Endothelial cell of umbilical vein (primary cell): ENCODE measurements around the gene FBXL13. TPM values are rescaled to one million over a fixed set of nuclear protein-coding genes. Genes with fewer than 3 reads are reported as not detected.
"Not testable (repeated sequence)": the region's sequence is repeated elsewhere in the genome, so short reads cannot be mapped to it uniquely, and the experiment has no call there.

Experiments
- BruUV-seq: library from RNA; stranded (reverse); fragments of 400-500 nt; replicated peaks from 2 replicates; lab custom pipeline; 2021; lab: Mats Ljungman, UMichigan
- CTCF ChIA-PET: fragments of 300-600, 350-600 bp; sonication (Branson Sonifier 250); formaldehyde crosslinking; loops from one replicate; lab custom pipeline; 2021; ENCODE audit warnings: antibody characterized with exemption, inconsistent platforms; lab: Charles Lee
- POLR2A ChIA-PET: fragments of 300-600, 350-600 bp; sonication (Branson Sonifier 250); formaldehyde crosslinking; loops from one replicate; lab custom pipeline; 2021; ENCODE audit warnings: antibody characterized with exemption, inconsistent platforms; lab: Charles Lee
- DNase-seq: peaks from one replicate; pipeline ENCODE4 v3.0.0-alpha.2; 2011; ENCODE audit warnings: low read depth, low spot score
- FAIRE-seq: peaks from 2 replicates; lab custom pipeline; 2011; peaks lifted over from hg19 to GRCh38; lab: Jason Lieb, UNC
- H2AFZ ChIP-seq: 2 replicates; pipeline ENCODE4 v1.6.0; 2012; ENCODE audit warnings: low read depth, low read length, control low read depth, inconsistent platforms
- H3K27ac ChIP-seq: 2 replicates; pipeline ENCODE4 v1.5.1; 2011; ENCODE audit warnings: low read depth, mild to moderate bottlenecking, control low read depth, low read length, moderate library complexity; ENCODE audit not compliant: insufficient read depth
- H3K27me3 ChIP-seq, 2 experiments: 2 replicates each; pipeline versions ENCODE4 v1.6.0 to v1.6.1; 2011; ENCODE audit warnings: low read length in 2 of 2, mixed read lengths in 1 of 2; ENCODE audit not compliant: control insufficient read depth in 2 of 2, insufficient read depth in 2 of 2
- H3K36me3 ChIP-seq, 2 experiments: 2 replicates in 1 of 2; 3 replicates in 1 of 2; pipeline ENCODE4 v1.5.1; 2011; ENCODE audit warnings: low read length in 2 of 2, mild to moderate bottlenecking in 1 of 2, moderate library complexity in 1 of 2; ENCODE audit not compliant: control insufficient read depth in 2 of 2, insufficient read depth in 2 of 2; ENCODE audit errors: extremely low read depth in 1 of 2
- H3K4me1 ChIP-seq: 3 replicates; pipeline ENCODE4 v1.5.1; 2011; ENCODE audit warnings: mild to moderate bottlenecking, low read length; ENCODE audit not compliant: control insufficient read depth, insufficient read depth; ENCODE audit errors: extremely low read depth
- H3K4me2 ChIP-seq: 2 replicates; pipeline ENCODE4 v1.6.1; 2011; ENCODE audit warnings: low read length, control low read depth, mixed read lengths; ENCODE audit not compliant: insufficient read depth
- H3K4me3 ChIP-seq, 3 experiments: fragments of 200-600 bp in 1 of 3; sonication (generic), shearing (Covaris generic) in 1 of 3; replicated peaks in 1 of 3; 2 replicates each; pipeline ENCODE4 v1.5.1; 2011 to 2016; ENCODE audit warnings: control low read depth in 3 of 3, low read length in 3 of 3, mild to moderate bottlenecking in 2 of 3, inconsistent platforms in 1 of 3, low read depth in 1 of 3, moderate library complexity in 1 of 3; ENCODE audit not compliant: insufficient read depth in 1 of 3
- H3K79me2 ChIP-seq: 2 replicates; pipeline ENCODE4 v1.6.0; 2012; ENCODE audit warnings: low read length, inconsistent platforms; ENCODE audit not compliant: control insufficient read depth, insufficient read depth
- H3K9ac ChIP-seq: replicated peaks from 2 replicates; pipeline ENCODE3; 2011; ENCODE audit warnings: low read length, control low read depth; ENCODE audit not compliant: insufficient read depth; ENCODE audit errors: extremely low read depth
- H3K9me1 ChIP-seq: replicated peaks from 3 replicates; pipeline ENCODE4 v1.6.0; 2011; ENCODE audit warnings: mild to moderate bottlenecking, low read length; ENCODE audit not compliant: control insufficient read depth, insufficient read depth; ENCODE audit errors: extremely low read depth
- H3K9me3 ChIP-seq: replicated peaks from 2 replicates; pipeline ENCODE4 v1.5.1; 2012; ENCODE audit warnings: low read length, inconsistent platforms; ENCODE audit not compliant: control insufficient read depth, insufficient read depth
- H4K20me1 ChIP-seq: replicated peaks from 2 replicates; pipeline ENCODE3; 2011; ENCODE audit warnings: mild to moderate bottlenecking, low read length; ENCODE audit not compliant: control insufficient read depth, insufficient read depth; ENCODE audit errors: extremely low read depth
- CTCF ChIP-seq, 2 donors: IDR thresholded peaks; 1 replicate in 1 of 2; 2 replicates in 1 of 2; pipeline ENCODE4 v1.5.1; 2011; ENCODE audit warnings: low read length in 2 of 2, mild to moderate bottlenecking in 2 of 2, moderate library complexity in 2 of 2, control low read depth in 1 of 2, inconsistent platforms in 1 of 2, low read depth in 1 of 2; ENCODE audit not compliant: insufficient read depth in 1 of 2; ENCODE audit errors: extremely low read depth in 1 of 2
- EZH2 ChIP-seq: IDR thresholded peaks from 2 replicates; pipeline ENCODE4 v1.6.1; 2012; ENCODE audit warnings: borderline replicate concordance, low read depth, mild to moderate bottlenecking, moderate library complexity, low read length, inconsistent platforms; ENCODE audit not compliant: severe bottlenecking
- FOS ChIP-seq: IDR thresholded peaks from 2 replicates; pipeline ENCODE4 v1.6.1; 2011; ENCODE audit warnings: mild to moderate bottlenecking, low read length, moderate library complexity, borderline replicate concordance; ENCODE audit not compliant: insufficient read depth
- GATA2 ChIP-seq: IDR thresholded peaks from 2 replicates; pipeline ENCODE4 v1.7.0; 2011; ENCODE audit warnings: low read depth, mild to moderate bottlenecking, moderate library complexity, mixed read lengths, low read length; ENCODE audit not compliant: insufficient read length, insufficient read depth
- MAX ChIP-seq: IDR thresholded peaks from 2 replicates; pipeline ENCODE4 v1.6.1; 2011; ENCODE audit not compliant: insufficient read depth, insufficient read length
- dilution Hi-C: fragments of 300-500 bp; cut with MboI; formaldehyde crosslinking; loops from one replicate; pipeline ENCODE4 v1.15.0; 2019; ENCODE audit warnings: low sequenced_read_pairs; ENCODE audit not compliant: extremely low pct_ligation_motif_present
- intact Hi-C: fragments of 100-400 bp; cut with micrococcal nuclease; formaldehyde crosslinking; loops from one replicate; pipeline ENCODE4 v1.10.0; 2022
- polyA plus RNA-seq, 4 experiments: library from polyadenylated mRNA; depleted of rRNA in 3 of 4; stranded (reverse) in 3 of 4; unstranded in 1 of 4; fragments of >200 nt; gene quantifications; 2 replicates each; pipeline versions ENCODE4 v1.2.1 to v1.2.3, GENCODE V29; 2011 to 2012; ENCODE audit warnings: missing spikeins in 1 of 4
- total RNA-seq: library from RNA; stranded (reverse); gene quantifications from 2 replicates; pipeline ENCODE4 v1.2.3, GENCODE V29; 2021

The FBXL13 gene
- total and polyA plus RNA-seq, 2 donors (not counting 3 experiments of a cell fraction or from before 2014, with no cell fraction given): 3.9 to 4.6 TPM

- CTCF ChIA-PET: interaction anchor here (2.2 kb wide), 1 partner anchor 18 kb away, joined by 6 read pairs; no protein-coding TSS in a partner anchor
Measured at GRCh38 chr7:103079836-103080235, 5.2 kb upstream of the FBXL13 start.

GRCh38 chr7:103078226-103078625 is 3.6 kb upstream of the FBXL13 start:
- DNase-seq, H3K9me3 ChIP-seq, H3K9me1 ChIP-seq, H2AFZ ChIP-seq, H3K27ac ChIP-seq, intact Hi-C loops, FAIRE-seq, H4K20me1 ChIP-seq, H3K4me3 ChIP-seq, dilution Hi-C loops, H3K9ac ChIP-seq, BruUV-seq, H3K27me3 ChIP-seq, H3K36me3 ChIP-seq, H3K4me2 ChIP-seq, POLR2A ChIA-PET: not testable (repeated sequence)
- H3K4me1 ChIP-seq: peaks cover 17% of the 10 kb centered on the region
- CTCF ChIA-PET: interaction anchor here (0.6 kb wide), 1 partner anchor 320 kb away, joined by 4 read pairs; no protein-coding TSS in a partner anchor
- peaks cover 39% of the 10 kb centered on the region for H3K79me2 ChIP-seq

More at GRCh38 chr7:103079836-103080235, 5.2 kb upstream of the FBXL13 start:
- no peaks in the 10 kb centered on the region for H3K27me3 ChIP-seq
- H3K36me3 ChIP-seq: peaks cover 0 to 4% of the 10 kb centered on the region in 2 experiments
- H3K9me3 ChIP-seq: no peaks in the 10 kb centered on the region
- FAIRE-seq (no peak), DNase-seq (no peak)
- no peak overlapping the region for H2AFZ ChIP-seq
- H3K79me2 ChIP-seq: peaks cover 39% of the 10 kb centered on the region
- H4K20me1 ChIP-seq: no peaks in the 10 kb centered on the region
- TF ChIP-seq GATA2: no peak
- no peak for TF ChIP-seq EZH2
- TF ChIP-seq FOS: no peak
- TF ChIP-seq CTCF (IDR thresholded peaks at IDR 0.05; ENCODE audit: extremely low read depth in 1 of 2, insufficient read depth in 1 of 2, low read depth in 1 of 2, low read length in 2 of 2): no peak
- TF ChIP-seq MAX: no peak
- intact Hi-C loops (no loop called here), dilution Hi-C loops (no loop called here)
- H3K9me1 ChIP-seq: no peaks in the 10 kb centered on the region
- H3K4me3 ChIP-seq: no peak overlapping the region
- POLR2A ChIA-PET: no interaction called here
- BruUV-seq: no TSS peak
- H3K4me1 ChIP-seq: peaks cover 9% of the 10 kb centered on the region
- no peak overlapping the region for H3K27ac ChIP-seq
- H3K9ac ChIP-seq: no peak overlapping the region
- H3K4me2 ChIP-seq: no peak overlapping the region
